ENCODE results near the gene CFAP299.
A peak's percentile ranks its signal among the peaks of the same experiment; 100 is the strongest.

CFAP299 gene

GRCh38 chr4:80387390-80388283, 52.1 kb downstream of the CFAP299 start:
- Histone ChIP-seq H3K27me3 (ENCODE audit: insufficient read depth, low read length) (no peaks in the 10 kb centered on the region), H3K14ac (ENCODE audit: low read length) (no peak overlapping the region), H3K18ac (ENCODE audit: low read length) (no peak overlapping the region), H3K4me3 (ENCODE audit: low read depth, low read length) (no peak overlapping the region), H2AFZ (ENCODE audit: insufficient read depth, low read length, poor library complexity) (no peak overlapping the region), H3K27ac (ENCODE audit: low read depth, low read length) (no peak overlapping the region), H4K8ac (ENCODE audit: low read depth, low read length) (no peak overlapping the region), H2BK12ac (ENCODE audit: low read length) (no peak overlapping the region), H3K4ac (ENCODE audit: low read depth, low read length) (no peak overlapping the region), H2BK5ac (ENCODE audit: low read depth, low read length, poor library complexity) (no peak overlapping the region), H3K23ac (ENCODE audit: low read length) (no peak overlapping the region), H3K4me2 (ENCODE audit: low read length) (no peak overlapping the region), H3K79me1 (ENCODE audit: low read length) (no peaks in the 10 kb centered on the region), H4K91ac (ENCODE audit: low read depth, low read length) (no peak overlapping the region), H3K36me3 (ENCODE audit: control insufficient read depth in 1 of 2, insufficient read depth in 2 of 2, low read length in 2 of 2) (no peaks in the 10 kb centered on the region), H3K9ac (ENCODE audit: low read length) (no peak overlapping the region), H3K4me1 (ENCODE audit: control insufficient read depth in 1 of 2, insufficient read depth in 2 of 2, low read length in 2 of 2) (no peaks in the 10 kb centered on the region), H4K12ac (ENCODE audit: low read depth, low read length) (no peak overlapping the region), H3K9me3 (ENCODE audit: insufficient read depth, low read depth, low read length) (peaks cover 8% of the 10 kb centered on the region), H2BK120ac (ENCODE audit: insufficient read depth, low read length, poor library complexity) (no peak overlapping the region), H3K79me2 (ENCODE audit: control insufficient read depth, insufficient read depth, low read length, poor library complexity) (no peaks in the 10 kb centered on the region), H2AK5ac (ENCODE audit: low read length) (no peak overlapping the region)
- no CpG with 5 or more reads among the region's 11 CpGs for WGBS (ENCODE audit: extremely low coverage, insufficient coverage, insufficient read length)
- DNase-seq = no peak

- no CpG with 5 or more reads among the region's 8 CpGs for WGBS (ENCODE audit: extremely low coverage, insufficient coverage, insufficient read length)
- Histone ChIP-seq H4K8ac (ENCODE audit: low read depth, low read length) (no peak overlapping the region), H3K9me3 (ENCODE audit: insufficient read depth, low read depth, low read length) (peaks cover 8% of the 10 kb centered on the region), H3K4ac (ENCODE audit: low read depth, low read length) (no peak overlapping the region), H2BK120ac (ENCODE audit: insufficient read depth, low read length, poor library complexity) (no peak overlapping the region), H4K91ac (ENCODE audit: low read depth, low read length) (no peak overlapping the region), H3K79me2 (ENCODE audit: control insufficient read depth, insufficient read depth, low read length, poor library complexity) (no peaks in the 10 kb centered on the region), H3K27me3 (ENCODE audit: insufficient read depth, low read length) (no peaks in the 10 kb centered on the region), H2BK12ac (ENCODE audit: low read length) (no peak overlapping the region), H3K4me3 (ENCODE audit: low read depth, low read length) (no peak overlapping the region), H2AK5ac (ENCODE audit: low read length) (no peak overlapping the region), H3K4me1 (ENCODE audit: control insufficient read depth in 1 of 2, insufficient read depth in 2 of 2, low read length in 2 of 2) (no peaks in the 10 kb centered on the region), H3K23ac (ENCODE audit: low read length) (no peak overlapping the region), H2AFZ (ENCODE audit: insufficient read depth, low read length, poor library complexity) (no peak overlapping the region), H3K36me3 (ENCODE audit: control insufficient read depth in 1 of 2, insufficient read depth in 2 of 2, low read length in 2 of 2) (no peaks in the 10 kb centered on the region), H3K4me2 (ENCODE audit: low read length) (no peak overlapping the region), H2BK5ac (ENCODE audit: low read depth, low read length, poor library complexity) (no peak overlapping the region), H3K27ac (ENCODE audit: low read depth, low read length) (no peak overlapping the region), H3K18ac (ENCODE audit: low read length) (no peak overlapping the region), H3K79me1 (ENCODE audit: low read length) (no peaks in the 10 kb centered on the region), H4K12ac (ENCODE audit: low read depth, low read length) (no peak overlapping the region), H3K9ac (ENCODE audit: low read length) (no peak overlapping the region), H3K14ac (ENCODE audit: low read length) (no peak overlapping the region)
- DNase-seq = no peak
These were observed 52.7 kb downstream of the CFAP299 start for GRCh38 chr4:80388284-80388607.

GRCh38 chr4:80390178-80390577, 54.6 kb downstream of the CFAP299 start:
- H3K14ac ChIP-seq (ENCODE audit: low read length) = no peak overlapping the region
- DNase-seq = no peak
- no peak overlapping the region for H3K4me2 ChIP-seq (ENCODE audit: low read length)
- H2AK5ac ChIP-seq (ENCODE audit: low read length) = no peak overlapping the region
- peaks cover 8% of the 10 kb centered on the region for H3K9me3 ChIP-seq (ENCODE audit: insufficient read depth, low read depth, low read length)
- no peak overlapping the region for H2BK120ac ChIP-seq (ENCODE audit: insufficient read depth, low read length, poor library complexity)
- no peak overlapping the region for H2AFZ ChIP-seq (ENCODE audit: insufficient read depth, low read length, poor library complexity)
- no peak overlapping the region for H3K18ac ChIP-seq (ENCODE audit: low read length)
- no peak overlapping the region for H2BK5ac ChIP-seq (ENCODE audit: low read depth, low read length, poor library complexity)
- no peak overlapping the region for H4K8ac ChIP-seq (ENCODE audit: low read depth, low read length)
- H4K91ac ChIP-seq (ENCODE audit: low read depth, low read length) = no peak overlapping the region
- no peaks in the 10 kb centered on the region for H3K79me1 ChIP-seq (ENCODE audit: low read length)
- no peaks in the 10 kb centered on the region for H3K4me1 ChIP-seq (ENCODE audit: control insufficient read depth in 1 of 2, insufficient read depth in 2 of 2, low read length in 2 of 2)
- no peak overlapping the region for H3K27ac ChIP-seq (ENCODE audit: low read depth, low read length)
- H3K4me3 ChIP-seq (ENCODE audit: low read depth, low read length) = no peak overlapping the region
- WGBS (ENCODE audit: extremely low coverage, insufficient coverage, insufficient read length) = no CpG with 5 or more reads among the region's 2 CpGs
- no peak overlapping the region for H3K9ac ChIP-seq (ENCODE audit: low read length)
- no peaks in the 10 kb centered on the region for H3K36me3 ChIP-seq (ENCODE audit: control insufficient read depth in 1 of 2, insufficient read depth in 2 of 2, low read length in 2 of 2)
- no peak overlapping the region for H2BK12ac ChIP-seq (ENCODE audit: low read length)
- H3K23ac ChIP-seq (ENCODE audit: low read length) = no peak overlapping the region
- no peak overlapping the region for H3K4ac ChIP-seq (ENCODE audit: low read depth, low read length)
- H3K27me3 ChIP-seq (ENCODE audit: insufficient read depth, low read length) = no peaks in the 10 kb centered on the region
- no peaks in the 10 kb centered on the region for H3K79me2 ChIP-seq (ENCODE audit: control insufficient read depth, insufficient read depth, low read length, poor library complexity)
- no peak overlapping the region for H4K12ac ChIP-seq (ENCODE audit: low read depth, low read length)

- H2AK5ac ChIP-seq (ENCODE audit: low read length) = no peak overlapping the region
- no peak overlapping the region for H3K14ac ChIP-seq (ENCODE audit: low read length)
- no peak overlapping the region for H2BK5ac ChIP-seq (ENCODE audit: low read depth, low read length, poor library complexity)
- no peak overlapping the region for H3K23ac ChIP-seq (ENCODE audit: low read length)
- no peaks in the 10 kb centered on the region for H3K9me3 ChIP-seq (ENCODE audit: insufficient read depth, low read depth, low read length)
- no peak overlapping the region for H3K9ac ChIP-seq (ENCODE audit: low read length)
- no peak overlapping the region for H3K18ac ChIP-seq (ENCODE audit: low read length)
- H3K4me3 ChIP-seq (ENCODE audit: low read depth, low read length) = no peak overlapping the region
- WGBS (ENCODE audit: extremely low coverage, insufficient coverage, insufficient read length) = no CpG with 5 or more reads among the region's 4 CpGs
- H3K27ac ChIP-seq (ENCODE audit: low read depth, low read length) = no peak overlapping the region
- no peaks in the 10 kb centered on the region for H3K27me3 ChIP-seq (ENCODE audit: insufficient read depth, low read length)
- no peaks in the 10 kb centered on the region for H3K4me1 ChIP-seq (ENCODE audit: control insufficient read depth in 1 of 2, insufficient read depth in 2 of 2, low read length in 2 of 2)
- H3K4ac ChIP-seq (ENCODE audit: low read depth, low read length) = no peak overlapping the region
- no peaks in the 10 kb centered on the region for H3K79me1 ChIP-seq (ENCODE audit: low read length)
- H2AFZ ChIP-seq (ENCODE audit: insufficient read depth, low read length, poor library complexity) = no peak overlapping the region
- no peak overlapping the region for H4K91ac ChIP-seq (ENCODE audit: low read depth, low read length)
- H2BK12ac ChIP-seq (ENCODE audit: low read length) = no peak overlapping the region
- no peak overlapping the region for H4K12ac ChIP-seq (ENCODE audit: low read depth, low read length)
- peak; percentile 6 to 33 for DNase-seq
- H3K4me2 ChIP-seq (ENCODE audit: low read length) = no peak overlapping the region
- no peak overlapping the region for H4K8ac ChIP-seq (ENCODE audit: low read depth, low read length)
- no peaks in the 10 kb centered on the region for H3K79me2 ChIP-seq (ENCODE audit: control insufficient read depth, insufficient read depth, low read length, poor library complexity)
- H2BK120ac ChIP-seq (ENCODE audit: insufficient read depth, low read length, poor library complexity) = no peak overlapping the region
- H3K36me3 ChIP-seq (ENCODE audit: control insufficient read depth in 1 of 2, insufficient read depth in 2 of 2, low read length in 2 of 2) = no peaks in the 10 kb centered on the region
These were observed 57.9 kb downstream of the CFAP299 start for GRCh38 chr4:80393246-80393969.
